CD4-positive, alpha-beta T cell treated with Interferon gamma for 1 hour (primary cell): ENCODE measurements around the gene EPS15.
"Not testable (repeated sequence)": the region's sequence is repeated elsewhere in the genome, so short reads cannot be mapped to it uniquely, and the experiment has no call there.

Source experiments
- DNase-seq: peaks from one replicate; pipeline ENCODE4 v3.0.0-alpha.2; 2020

The EPS15 gene

GRCh38 chr1:51542158-51542953 is 23.3 kb upstream of the EPS15 start:
- DNase-seq: no peak

- DNase-seq: no peak
Measured at GRCh38 chr1:51541313-51542050, 22.4 kb upstream of the EPS15 start.

DNA sequence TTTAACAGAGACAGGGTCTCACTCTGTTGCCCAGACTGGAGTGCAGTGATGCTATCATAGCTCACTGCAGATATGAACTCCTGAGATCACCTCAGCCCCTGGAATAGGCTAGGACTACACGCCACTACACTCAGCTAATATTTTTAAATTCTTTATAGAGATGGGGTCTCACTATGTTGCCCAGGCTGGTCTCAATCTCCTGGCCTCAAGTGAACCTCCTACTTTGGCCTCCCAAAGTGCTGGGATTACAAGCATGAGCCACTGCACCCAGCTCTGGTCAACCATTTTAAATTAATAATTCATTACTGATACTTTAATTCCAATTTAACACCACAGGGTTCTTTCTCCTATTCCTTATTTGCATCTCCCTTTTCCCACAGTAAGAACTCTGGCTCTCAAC is 18.5 kb upstream of the EPS15 start:
- DNase-seq: no peak

DNA sequence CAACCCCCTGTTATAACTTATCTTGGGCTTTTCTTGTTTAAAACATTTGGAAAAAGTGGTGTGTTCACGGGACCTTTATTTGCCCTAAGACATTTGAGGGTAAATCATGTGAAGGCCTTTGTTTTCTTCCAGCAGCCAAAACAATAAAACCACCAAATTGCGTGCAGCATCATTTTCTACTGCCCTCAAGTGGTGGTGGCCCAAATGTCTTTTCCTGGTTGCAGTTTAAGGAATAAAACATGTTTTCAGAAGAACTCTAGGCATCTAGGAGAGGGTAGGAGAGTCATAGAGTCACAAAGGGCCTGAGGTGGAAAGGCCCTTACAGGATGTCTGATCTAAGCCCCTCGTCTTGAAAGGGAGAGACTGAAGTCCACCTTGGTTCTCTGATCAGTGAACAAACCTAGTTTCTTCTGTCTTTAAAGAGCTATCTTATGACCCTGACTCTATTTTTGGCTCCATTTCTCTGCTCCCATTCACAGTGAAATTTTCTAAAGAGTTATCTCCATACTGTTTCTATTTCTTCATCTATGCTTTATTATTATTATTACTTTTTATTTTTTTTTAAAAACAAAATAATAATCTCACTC is 16.0 kb upstream of the EPS15 start:
- peak; percentile 15 for DNase-seq

DNA sequence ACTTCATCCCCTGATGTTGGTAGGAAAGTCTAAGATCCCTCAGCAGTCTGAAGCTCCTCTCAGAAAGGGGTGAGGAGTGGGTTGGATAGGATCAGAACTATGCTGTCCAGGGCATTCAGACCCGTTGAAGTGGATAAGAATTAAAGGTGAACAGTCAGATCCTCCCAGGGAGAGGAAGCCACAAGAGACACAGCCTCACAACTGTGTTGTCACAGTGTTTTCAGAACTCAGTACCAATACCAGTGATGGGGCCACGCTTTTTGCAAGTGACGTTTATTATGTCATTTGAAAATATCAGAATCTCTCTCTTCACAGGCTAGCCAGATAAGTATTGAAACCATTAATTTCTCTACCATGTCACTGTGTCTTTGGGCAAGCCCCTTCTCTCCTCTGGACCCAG is 15.4 kb upstream of the EPS15 start:
- DNase-seq: no peak

GRCh38 chr1:51532853-51533252 is 13.8 kb upstream of the EPS15 start:
- DNase-seq: no peak

- DNase-seq: not testable (repeated sequence)
Measured at GRCh38 chr1:51530447-51530846, 11.4 kb upstream of the EPS15 start.

DNA sequence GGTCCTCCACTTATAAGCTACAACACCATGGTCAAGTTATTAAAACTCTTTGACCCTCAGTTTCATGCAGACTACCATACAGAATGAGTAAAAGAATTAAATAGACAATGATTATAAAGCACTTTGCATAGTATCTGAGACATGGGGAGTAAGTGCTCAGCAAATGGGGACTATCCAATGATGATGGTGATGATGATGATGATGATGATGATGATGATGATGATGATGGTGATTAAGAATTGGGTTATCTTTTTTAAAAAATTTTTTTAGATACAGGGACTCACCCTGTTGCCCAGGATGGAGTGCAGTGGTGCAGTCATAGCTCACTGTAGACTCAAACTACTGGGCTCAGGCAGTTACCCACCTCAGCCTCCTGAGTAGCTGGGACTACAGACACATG is 8.1 kb upstream of the EPS15 start:
- DNase-seq: no peak

GRCh38 chr1:51526248-51526647 is 7.2 kb upstream of the EPS15 start:
- no peak for DNase-seq

DNA sequence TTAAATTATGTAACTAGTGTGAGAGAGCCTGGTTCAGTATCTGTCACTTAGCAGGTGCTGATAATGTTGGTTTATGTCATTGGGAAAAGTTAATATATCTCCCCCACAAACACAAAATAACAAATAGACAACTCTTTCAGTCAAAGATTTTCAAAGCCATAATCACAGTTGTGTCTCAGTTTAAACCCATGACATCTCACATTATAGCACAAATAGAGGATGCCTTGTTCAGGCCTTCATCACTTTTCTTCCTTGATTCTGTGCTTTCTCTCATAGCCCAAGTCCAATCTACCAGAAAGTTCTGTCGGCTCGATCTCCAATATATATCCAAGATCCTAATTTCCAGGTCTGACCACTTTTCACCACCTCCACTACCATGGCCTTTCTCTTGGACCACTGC is 6.2 kb upstream of the EPS15 start:
- DNase-seq: no peak

- DNase-seq: no peak
Measured at GRCh38 chr1:51524817-51525216, 5.8 kb upstream of the EPS15 start.

- no peak for DNase-seq
Measured at GRCh38 chr1:51523931-51524330, 4.9 kb upstream of the EPS15 start.

DNA sequence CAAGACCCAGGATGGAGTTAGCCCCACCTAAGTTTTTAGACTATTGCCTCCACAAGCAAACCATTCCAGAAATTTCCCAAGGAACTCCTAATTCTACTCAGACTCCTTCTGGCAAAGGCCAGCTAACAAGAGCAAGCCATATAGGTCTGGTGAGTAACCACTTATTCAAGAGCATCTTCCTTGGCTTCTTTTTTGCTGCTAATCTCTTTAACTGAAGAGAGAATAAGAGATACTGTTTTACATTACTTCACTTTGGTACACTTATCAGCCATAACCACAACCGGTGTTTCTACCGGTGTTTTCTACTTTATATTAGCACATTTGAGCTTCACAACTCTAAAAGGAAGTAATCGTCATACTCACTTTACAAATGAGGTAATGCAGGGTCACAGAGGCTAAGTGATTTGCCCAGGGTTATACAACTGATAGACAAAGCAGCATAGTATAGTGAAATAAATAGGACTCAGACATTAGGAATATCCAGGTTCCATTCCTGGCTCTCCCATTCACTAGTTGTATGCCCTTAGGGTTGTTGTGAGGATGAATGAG is 1.7 kb upstream of the EPS15 start:
- no peak for DNase-seq

DNA sequence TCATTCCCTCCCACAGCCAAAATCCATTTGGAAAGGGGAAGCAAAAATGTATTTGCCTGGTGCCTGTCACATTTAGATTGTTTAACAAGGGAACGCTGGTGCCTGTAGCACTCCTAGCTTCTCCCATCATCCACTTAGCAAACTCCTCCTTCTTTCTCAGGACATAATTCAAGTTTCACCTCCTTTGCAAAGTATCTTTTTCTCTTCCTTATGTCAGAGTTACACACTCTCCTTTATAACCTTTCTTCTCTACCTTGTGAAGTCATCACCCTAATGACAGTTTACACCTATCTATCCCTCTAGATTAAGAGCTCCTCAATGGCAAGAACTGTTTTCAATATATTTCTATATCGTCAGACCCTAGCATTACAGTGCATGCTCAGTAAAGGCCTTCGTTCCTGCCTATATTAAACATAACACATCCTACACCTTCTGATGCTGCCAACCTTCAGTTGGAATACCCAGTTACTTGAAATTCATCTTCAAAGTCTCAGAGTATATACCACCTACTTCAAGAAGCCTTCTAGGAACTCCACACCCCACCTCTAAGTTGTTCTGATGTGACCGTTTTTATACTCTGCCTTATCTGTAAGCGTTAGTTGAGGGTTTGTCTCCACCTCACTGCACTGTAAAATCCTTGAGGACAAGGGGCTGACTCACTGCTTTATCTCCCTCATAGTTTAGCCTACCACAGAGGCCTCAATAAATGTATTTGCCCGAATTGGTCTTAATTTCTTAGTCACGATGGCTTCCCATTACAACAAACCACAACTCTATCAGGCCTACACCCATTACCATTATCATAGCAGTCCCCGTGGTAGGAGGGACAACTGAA is 1.0 kb upstream of the EPS15 start:
- no peak for DNase-seq

GRCh38 chr1:51518586-51519047 is 449 bp downstream of the EPS15 start:
- DNase-seq: peak; percentile 28

DNA sequence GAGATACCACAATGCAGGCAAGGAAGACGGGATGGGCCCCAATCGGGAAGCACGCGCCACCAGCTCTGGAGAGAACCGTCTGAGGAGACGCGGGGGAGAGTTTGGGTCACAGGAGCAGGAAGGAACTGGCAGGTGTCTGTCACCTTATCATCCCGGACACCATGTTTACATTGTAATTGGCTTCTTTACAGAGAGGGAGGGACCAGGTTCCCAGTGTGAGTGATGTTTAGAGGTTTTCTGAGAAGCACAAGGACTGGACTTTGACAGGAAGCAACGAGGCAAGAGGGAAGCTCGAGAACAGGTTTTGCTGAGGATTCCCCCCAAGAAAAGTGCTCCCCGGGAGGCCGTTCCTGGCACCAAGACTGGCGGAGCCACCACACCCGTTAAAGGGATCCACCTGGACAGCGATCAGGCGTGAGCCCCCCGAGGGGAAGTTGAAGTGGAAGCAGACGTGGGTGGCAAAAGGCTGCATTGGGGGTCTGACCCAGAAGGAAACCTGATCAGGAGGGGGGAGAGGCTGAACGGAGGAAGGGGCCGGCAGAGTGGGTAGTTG is 957 bp downstream of the EPS15 start:
- DNase-seq: peak; percentile 31

- no peak for DNase-seq
Measured at GRCh38 chr1:51517361-51518032, 1.6 kb downstream of the EPS15 start.

GRCh38 chr1:51516649-51517158 is 2.4 kb downstream of the EPS15 start:
- no peak for DNase-seq

GRCh38 chr1:51515982-51516648 is 3.0 kb downstream of the EPS15 start:
- no peak for DNase-seq

GRCh38 chr1:51515312-51515960 is 3.6 kb downstream of the EPS15 start:
- DNase-seq: no peak
